Superior temporal gyrus (tissue), 1 donor: ENCODE results near the gene EPB42.
"Not testable (repeated sequence)": the region's sequence is repeated elsewhere in the genome, so short reads cannot be mapped to it uniquely, and the experiment has no call there.

Experiments used
- DNase-seq: peaks from one replicate; pipeline ENCODE4 v3.0.0-alpha.2; 2016; ENCODE audit errors: extremely low spot score

EPB42 gene

GRCh38 chr15:43212299-43212698, 8.5 kb downstream of the EPB42 start:
- DNase-seq: no peak

- DNase-seq: no peak
Measured at GRCh38 chr15:43211224-43211735, 9.5 kb downstream of the EPB42 start.

- no peak for DNase-seq
Measured at GRCh38 chr15:43210807-43211206, 10.0 kb downstream of the EPB42 start.

GRCh38 chr15:43210172-43210745, 10.6 kb downstream of the EPB42 start:
- no peak for DNase-seq

- no peak for DNase-seq
Measured at GRCh38 chr15:43209059-43209824, 11.6 kb downstream of the EPB42 start.

GRCh38 chr15:43208052-43209002, 12.5 kb downstream of the EPB42 start:
- no peak for DNase-seq

- no peak for DNase-seq
Measured at GRCh38 chr15:43207024-43207423, 13.8 kb downstream of the EPB42 start.

GRCh38 chr15:43206054-43206453, 14.8 kb downstream of the EPB42 start:
- no peak for DNase-seq

GRCh38 chr15:43204016-43204901, 16.6 kb downstream of the EPB42 start:
- no peak for DNase-seq

- DNase-seq: no peak
Measured at GRCh38 chr15:43199945-43200488, 20.8 kb downstream of the EPB42 start.

- DNase-seq: no peak
Measured at GRCh38 chr15:43198992-43199391, 21.8 kb downstream of the EPB42 start.

- DNase-seq: not testable (repeated sequence)
Measured at GRCh38 chr15:43198556-43198955, 22.3 kb downstream of the EPB42 start.

GRCh38 chr15:43197773-43198172, 23.0 kb downstream of the EPB42 start:
- not testable (repeated sequence) for DNase-seq

- no peak for DNase-seq
Measured at GRCh38 chr15:43196760-43197548, 23.9 kb downstream of the EPB42 start.

- peak; percentile 10 for DNase-seq
Measured at GRCh38 chr15:43194795-43195194, 26.0 kb downstream of the EPB42 start.

- no peak for DNase-seq
Measured at GRCh38 chr15:43193710-43194109, 27.1 kb downstream of the EPB42 start.

GRCh38 chr15:43190178-43190577, 30.6 kb downstream of the EPB42 start:
- DNase-seq: no peak

- no peak for DNase-seq
Measured at GRCh38 chr15:43189296-43189695, 31.5 kb downstream of the EPB42 start.

- DNase-seq: peak; percentile 75
Measured at GRCh38 chr15:43187544-43188155, 33.2 kb downstream of the EPB42 start.

- DNase-seq: no peak
Measured at GRCh38 chr15:43186003-43186353, 34.8 kb downstream of the EPB42 start.
